ENCODE results near the gene GSC.

DNA sequence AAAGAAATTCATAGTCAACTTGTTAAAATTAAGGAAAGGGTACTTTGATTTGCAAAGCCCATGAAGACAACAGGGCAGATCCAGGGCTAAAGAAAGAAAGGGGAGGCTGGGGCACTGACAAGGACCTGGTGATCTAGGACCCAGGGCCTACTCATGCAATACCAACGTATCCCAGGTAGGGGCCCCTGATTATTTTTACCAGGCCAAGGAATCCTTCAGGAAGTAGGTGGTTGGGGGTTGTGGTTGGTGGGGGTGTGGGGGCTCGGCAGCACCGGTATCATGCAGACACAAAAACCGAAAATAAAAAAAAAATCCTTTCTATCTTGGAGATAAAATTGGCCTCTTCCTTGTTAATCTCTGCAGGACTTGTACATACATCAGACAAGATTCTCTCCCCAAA is 47.5 kb downstream of the GSC start:
- TF ChIP-seq, protein P1, sequence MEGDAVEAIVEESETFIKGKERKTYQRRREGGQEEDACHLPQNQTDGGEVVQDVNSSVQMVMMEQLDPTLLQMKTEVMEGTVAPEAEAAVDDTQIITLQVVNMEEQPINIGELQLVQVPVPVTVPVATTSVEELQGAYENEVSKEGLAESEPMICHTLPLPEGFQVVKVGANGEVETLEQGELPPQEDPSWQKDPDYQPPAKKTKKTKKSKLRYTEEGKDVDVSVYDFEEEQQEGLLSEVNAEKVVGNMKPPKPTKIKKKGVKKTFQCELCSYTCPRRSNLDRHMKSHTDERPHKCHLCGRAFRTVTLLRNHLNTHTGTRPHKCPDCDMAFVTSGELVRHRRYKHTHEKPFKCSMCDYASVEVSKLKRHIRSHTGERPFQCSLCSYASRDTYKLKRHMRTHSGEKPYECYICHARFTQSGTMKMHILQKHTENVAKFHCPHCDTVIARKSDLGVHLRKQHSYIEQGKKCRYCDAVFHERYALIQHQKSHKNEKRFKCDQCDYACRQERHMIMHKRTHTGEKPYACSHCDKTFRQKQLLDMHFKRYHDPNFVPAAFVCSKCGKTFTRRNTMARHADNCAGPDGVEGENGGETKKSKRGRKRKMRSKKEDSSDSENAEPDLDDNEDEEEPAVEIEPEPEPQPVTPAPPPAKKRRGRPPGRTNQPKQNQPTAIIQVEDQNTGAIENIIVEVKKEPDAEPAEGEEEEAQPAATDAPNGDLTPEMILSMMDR (IDR thresholded peaks at IDR 0.05) = no peak
- TF ChIP-seq POLR2A (IDR thresholded peaks at IDR 0.05) = no peak

Data from vagina (tissue), 2 donors.